WTC11 (cell line): ENCODE results near the gene LDLRAD4. TPM values are rescaled to one million over a fixed set of nuclear protein-coding genes. Genes with fewer than 3 reads are reported as not detected.
A peak's percentile ranks its signal among the peaks of the same experiment; 100 is the strongest.

Experiments used
- ATAC-seq: fragments of 200-7000 bp; cut with Tn5 transposase; 2 replicates; pipeline ENCODE4 v1.10.0; 2021; ENCODE audit warnings: mild to moderate bottlenecking, moderate library complexity
- CTCF ChIA-PET: fragments of 300-600 bp; sonication (Branson Sonifier 250); formaldehyde crosslinking; loops from one replicate; lab custom pipeline; 2021; ENCODE audit warnings: antibody characterized with exemption; lab: Charles Lee
- POLR2A ChIA-PET: fragments of 350-600 bp; sonication (Branson Sonifier 250); formaldehyde crosslinking; loops from one replicate; lab custom pipeline; 2021; ENCODE audit warnings: antibody characterized with exemption; lab: Charles Lee
- DNase-seq: peaks from one replicate; pipeline ENCODE4 v3.0.0; 2021; ENCODE audit warnings: low spot score
- H3K27ac Mint-ChIP-seq: 2 replicates; pipeline ENCODE4 v1.8.0; 2021; ENCODE audit warnings: mixed read lengths
- H3K27me3 Mint-ChIP-seq: 2 replicates; pipeline ENCODE4 v1.8.0; 2021; ENCODE audit warnings: low read depth, mild to moderate bottlenecking, moderate library complexity, mixed read lengths
- H3K36me3 Mint-ChIP-seq: 2 replicates; pipeline ENCODE4 v1.8.0; 2021; ENCODE audit warnings: mixed read lengths
- H3K4me1 Mint-ChIP-seq: 2 replicates; pipeline ENCODE4 v1.8.0; 2022; ENCODE audit warnings: mixed read lengths
- H3K4me3 Mint-ChIP-seq: 2 replicates; pipeline ENCODE4 v1.8.0; 2021; ENCODE audit warnings: mild to moderate bottlenecking, moderate library complexity, mixed read lengths
- H3K9me3 Mint-ChIP-seq: 2 replicates; pipeline ENCODE4 v1.8.0; 2021; ENCODE audit warnings: mixed read lengths
- ARID4B ChIP-seq: sonication (generic); formaldehyde crosslinking; IDR thresholded peaks from 2 replicates; pipeline ENCODE4 v1.8.0; 2023; ENCODE audit warnings: missing genetic modification reagents, mild to moderate bottlenecking, borderline replicate concordance
- ATF2 ChIP-seq: sonication (generic); formaldehyde crosslinking; IDR thresholded peaks from 2 replicates; pipeline ENCODE4 v1.8.1; 2022; ENCODE audit warnings: low read depth, missing genetic modification reagents, borderline replicate concordance
- ETV6 ChIP-seq: sonication (generic); formaldehyde crosslinking; IDR thresholded peaks from 2 replicates; pipeline ENCODE4 v1.8.1; 2022; ENCODE audit warnings: mild to moderate bottlenecking, missing genetic modification reagents
- HMGA2 ChIP-seq: fragments of 250-450 bp; sonication (Bioruptor Pico); IDR thresholded peaks from 2 replicates; pipeline ENCODE4 v1.4.0; 2021; ENCODE audit warnings: mild to moderate bottlenecking, moderate library complexity
- IRF1 ChIP-seq: sonication (generic); formaldehyde crosslinking; IDR thresholded peaks from 2 replicates; pipeline ENCODE4 v1.8.0; 2023; ENCODE audit warnings: missing genetic modification reagents
- JUN ChIP-seq: sonication (generic); formaldehyde crosslinking; IDR thresholded peaks from 2 replicates; pipeline ENCODE4 v1.8.0; 2023; ENCODE audit warnings: mild to moderate bottlenecking, missing genetic modification reagents
- RELA ChIP-seq: sonication (generic); formaldehyde crosslinking; IDR thresholded peaks from 2 replicates; pipeline ENCODE4 v1.8.1; 2022; ENCODE audit warnings: missing genetic modification reagents, mild to moderate bottlenecking, borderline replicate concordance
- ZMAT4 ChIP-seq: fragments of 250-450 bp; sonication (Bioruptor Pico); IDR thresholded peaks from 2 replicates; pipeline ENCODE4 v1.9.0; 2021; ENCODE audit warnings: mild to moderate bottlenecking
- ZNF263 ChIP-seq: sonication (generic); formaldehyde crosslinking; IDR thresholded peaks from 2 replicates; pipeline ENCODE4 v1.8.1; 2022; ENCODE audit warnings: low read depth, mild to moderate bottlenecking, moderate library complexity, missing genetic modification reagents
- ZNF317 ChIP-seq: sonication (generic); formaldehyde crosslinking; IDR thresholded peaks from 2 replicates; pipeline ENCODE4 v1.8.1; 2023; ENCODE audit warnings: low read depth, mild to moderate bottlenecking, moderate library complexity, missing genetic modification reagents, borderline replicate concordance
- ZNF425 ChIP-seq: fragments of 250-450 bp; sonication (Bioruptor Pico); conservative IDR thresholded peaks from 2 replicates; pipeline ENCODE4 v1.9.0; 2021; ENCODE audit warnings: mild to moderate bottlenecking
- ZNF671 ChIP-seq: fragments of 250-450 bp; sonication (Bioruptor Pico); IDR thresholded peaks from 2 replicates; pipeline ENCODE4 v1.8.0; 2021; ENCODE audit warnings: mild to moderate bottlenecking
- ZSCAN18 ChIP-seq: fragments of 250-450 bp; sonication (Bioruptor Pico); IDR thresholded peaks from 2 replicates; pipeline ENCODE4 v2.1.2; 2022; ENCODE audit warnings: mild to moderate bottlenecking, moderate library complexity
- total RNA-seq: library from RNA; stranded (reverse); gene quantifications from 3 replicates; pipeline ENCODE4 v1.2.3, GENCODE V29; 2021

LDLRAD4 gene
- total RNA-seq, 1 experiment from 2014 or later = 6.2 TPM

- no peak for TF ChIP-seq ATF2 (CRISPR knock-in tag)
Measured at GRCh38 chr18:13446024-13446423, 227.5 kb downstream of the LDLRAD4 start (continued).

GRCh38 chr18:13446610-13447461, 228.3 kb downstream of the LDLRAD4 start:
- Mint-ChIP-seq H3K27me3 (no peaks in the 10 kb centered on the region; the same call in 1 of the 2 replicates), H3K4me3 (no peak overlapping the region), H3K27ac (no peak overlapping the region), H3K4me1 (peaks cover 54% of the 10 kb centered on the region), H3K36me3 (no peaks in the 10 kb centered on the region), H3K9me3 (no peaks in the 10 kb centered on the region)
- peak; percentile 50 for ATAC-seq
- TF ChIP-seq ETV6 = no peak
- TF ChIP-seq ARID4B (CRISPR knock-in tag) = no peak
- TF ChIP-seq ZNF671 = no peak
- no peak for TF ChIP-seq ZSCAN18 (CRISPR knock-in tag)
- no peak for TF ChIP-seq ZMAT4 (CRISPR knock-in tag)
- no peak for TF ChIP-seq ZNF317 (CRISPR knock-in tag)
- TF ChIP-seq JUN (CRISPR knock-in tag) = no peak
- TF ChIP-seq RELA (CRISPR knock-in tag) = no peak
- no peak for TF ChIP-seq ZNF425 (CRISPR knock-in tag)
- no peak for TF ChIP-seq IRF1 (CRISPR knock-in tag)
- no peak for TF ChIP-seq ZNF263
- no peak for TF ChIP-seq HMGA2 (CRISPR knock-in tag)
- DNase-seq = no peak
- CTCF ChIA-PET = no interaction called here
- POLR2A ChIA-PET = no interaction called here
